SK-N-SH treated with all-trans-retinoic acid at 6 μM for 48 hours (cell line): ENCODE data around the gene LBHD2.

Source experiments
- ARNTL ChIP-seq: fragments of 450-650 bp; formaldehyde crosslinking; IDR thresholded peaks from 2 replicates; pipeline ENCODE4 v1.5.0; 2020; ENCODE audit warnings: low read depth, mild to moderate bottlenecking, moderate library complexity, borderline replicate concordance
- BACH2 ChIP-seq: fragments of 250-450 bp; sonication (Bioruptor Pico); IDR thresholded peaks from 2 replicates; pipeline ENCODE4 v1.9.0; 2021; ENCODE audit warnings: mild to moderate bottlenecking, borderline replicate concordance
- PPARA ChIP-seq: fragments of 250-450 bp; sonication (Bioruptor Pico); IDR thresholded peaks from 2 replicates; pipeline ENCODE4 v1.5.0; 2020; ENCODE audit warnings: mild to moderate bottlenecking, borderline replicate concordance
- RARB ChIP-seq: fragments of 250-450 bp; sonication (Bioruptor Pico); IDR thresholded peaks from 2 replicates; pipeline ENCODE4 v1.8.0; 2021; ENCODE audit warnings: mild to moderate bottlenecking, moderate library complexity
- ZC3H10 ChIP-seq: fragments of 250-450 bp; sonication (Bioruptor Pico); IDR thresholded peaks from 2 replicates; pipeline ENCODE4 v1.5.1; 2021; ENCODE audit warnings: mild to moderate bottlenecking, moderate library complexity
- ZFP30 ChIP-seq: fragments of 450-650 bp; formaldehyde crosslinking; IDR thresholded peaks from 2 replicates; pipeline ENCODE4 v1.5.0; 2022; ENCODE audit warnings: mild to moderate bottlenecking, moderate library complexity
- TF ChIP-seq, protein P1 (sequence below): fragments of 250-450 bp; sonication (Bioruptor Pico); IDR thresholded peaks from 2 replicates; pipeline ENCODE4 v1.8.0; 2021; ENCODE audit warnings: low read depth, mild to moderate bottlenecking, moderate library complexity, borderline replicate concordance
- TF ChIP-seq, protein P2 (sequence below): fragments of 250-450 bp; sonication (Bioruptor Pico); IDR thresholded peaks from 2 replicates; pipeline ENCODE4 v1.5.1; 2021; ENCODE audit warnings: mild to moderate bottlenecking, moderate library complexity
- TF ChIP-seq, protein P3 (sequence below): fragments of 250-450 bp; sonication (Bioruptor Pico); IDR thresholded peaks from 2 replicates; pipeline ENCODE4 v1.5.1; 2020; ENCODE audit warnings: low read depth, mild to moderate bottlenecking, moderate library complexity

- TF ChIP-seq ZFP30 (CRISPR knock-in tag), result no peak
- TF ChIP-seq PPARA (CRISPR knock-in tag), result no peak
- TF ChIP-seq ZC3H10, result no peak
- TF ChIP-seq, protein P1, sequence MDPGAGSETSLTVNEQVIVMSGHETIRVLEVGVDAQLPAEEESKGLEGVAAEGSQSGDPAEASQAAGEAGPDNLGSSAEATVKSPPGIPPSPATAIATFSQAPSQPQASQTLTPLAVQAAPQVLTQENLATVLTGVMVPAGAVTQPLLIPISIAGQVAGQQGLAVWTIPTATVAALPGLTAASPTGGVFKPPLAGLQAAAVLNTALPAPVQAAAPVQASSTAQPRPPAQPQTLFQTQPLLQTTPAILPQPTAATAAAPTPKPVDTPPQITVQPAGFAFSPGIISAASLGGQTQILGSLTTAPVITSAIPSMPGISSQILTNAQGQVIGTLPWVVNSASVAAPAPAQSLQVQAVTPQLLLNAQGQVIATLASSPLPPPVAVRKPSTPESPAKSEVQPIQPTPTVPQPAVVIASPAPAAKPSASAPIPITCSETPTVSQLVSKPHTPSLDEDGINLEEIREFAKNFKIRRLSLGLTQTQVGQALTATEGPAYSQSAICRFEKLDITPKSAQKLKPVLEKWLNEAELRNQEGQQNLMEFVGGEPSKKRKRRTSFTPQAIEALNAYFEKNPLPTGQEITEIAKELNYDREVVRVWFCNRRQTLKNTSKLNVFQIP (CRISPR knock-in tag), result no peak
- TF ChIP-seq, protein P2, sequence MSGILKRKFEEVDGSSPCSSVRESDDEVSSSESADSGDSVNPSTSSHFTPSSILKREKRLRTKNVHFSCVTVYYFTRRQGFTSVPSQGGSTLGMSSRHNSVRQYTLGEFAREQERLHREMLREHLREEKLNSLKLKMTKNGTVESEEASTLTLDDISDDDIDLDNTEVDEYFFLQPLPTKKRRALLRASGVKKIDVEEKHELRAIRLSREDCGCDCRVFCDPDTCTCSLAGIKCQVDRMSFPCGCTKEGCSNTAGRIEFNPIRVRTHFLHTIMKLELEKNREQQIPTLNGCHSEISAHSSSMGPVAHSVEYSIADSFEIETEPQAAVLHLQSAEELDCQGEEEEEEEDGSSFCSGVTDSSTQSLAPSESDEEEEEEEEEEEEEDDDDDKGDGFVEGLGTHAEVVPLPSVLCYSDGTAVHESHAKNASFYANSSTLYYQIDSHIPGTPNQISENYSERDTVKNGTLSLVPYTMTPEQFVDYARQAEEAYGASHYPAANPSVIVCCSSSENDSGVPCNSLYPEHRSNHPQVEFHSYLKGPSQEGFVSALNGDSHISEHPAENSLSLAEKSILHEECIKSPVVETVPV (CRISPR knock-in tag), result no peak
- TF ChIP-seq, protein P3, sequence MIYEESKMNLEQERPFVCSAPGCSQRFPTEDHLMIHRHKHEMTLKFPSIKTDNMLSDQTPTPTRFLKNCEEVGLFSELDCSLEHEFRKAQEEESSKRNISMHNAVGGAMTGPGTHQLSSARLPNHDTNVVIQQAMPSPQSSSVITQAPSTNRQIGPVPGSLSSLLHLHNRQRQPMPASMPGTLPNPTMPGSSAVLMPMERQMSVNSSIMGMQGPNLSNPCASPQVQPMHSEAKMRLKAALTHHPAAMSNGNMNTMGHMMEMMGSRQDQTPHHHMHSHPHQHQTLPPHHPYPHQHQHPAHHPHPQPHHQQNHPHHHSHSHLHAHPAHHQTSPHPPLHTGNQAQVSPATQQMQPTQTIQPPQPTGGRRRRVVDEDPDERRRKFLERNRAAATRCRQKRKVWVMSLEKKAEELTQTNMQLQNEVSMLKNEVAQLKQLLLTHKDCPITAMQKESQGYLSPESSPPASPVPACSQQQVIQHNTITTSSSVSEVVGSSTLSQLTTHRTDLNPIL (CRISPR knock-in tag), result no peak
- TF ChIP-seq ARNTL (CRISPR knock-in tag), result no peak
- no peak for TF ChIP-seq BACH2
- no peak for TF ChIP-seq RARB (CRISPR knock-in tag)
Measured at GRCh38 chr14:103125098-103126070, 41.4 kb downstream of the LBHD2 start.
